SK-N-MC (cell line): ENCODE data around the gene ALDH1L1.

Source experiments
- EZH2 ChIP-seq: fragments of 200-600 bp; sonication (generic); IDR thresholded peaks from one replicate; pipeline ENCODE4 v1.6.1; 2017; ENCODE audit warnings: antibody characterized with exemption
- FOXP2 ChIP-seq: optimal IDR thresholded peaks from 2 replicates; pipeline ENCODE3; 2011; ENCODE audit warnings: mild to moderate bottlenecking, moderate library complexity; ENCODE audit not compliant: insufficient read depth; ENCODE audit errors: extremely low read length, control extremely low read depth

GRCh38 chr3:126057501-126057819 lies 122.9 kb downstream of the ALDH1L1 start:
- TF ChIP-seq FOXP2, result no peak
- TF ChIP-seq EZH2, result no peak
